Thyroid gland (tissue), 4 donors: Measurements from ENCODE around the gene GMEB2.

Experiments
- POLR2A ChIP-seq, 2 donors: fragments of 450-650 bp; IDR thresholded peaks; one replicate each; pipeline ENCODE4 v1.6.1; 2017; ENCODE audit warnings: antibody characterized with exemption in 2 of 2, mild to moderate bottlenecking in 2 of 2, moderate library complexity in 1 of 2
- TF ChIP-seq, protein P1 (sequence below), 6 experiments: fragments of 200-600 bp in 3 of 6; fragments of 450-650 bp in 3 of 6; sonication (generic) in 3 of 6; IDR thresholded peaks; one replicate each; pipeline ENCODE4 v1.5.1; 2016 to 2019; ENCODE audit warnings: antibody characterized with exemption in 6 of 6, mild to moderate bottlenecking in 2 of 6, inconsistent platforms in 1 of 6, moderate library complexity in 1 of 6

DNA sequence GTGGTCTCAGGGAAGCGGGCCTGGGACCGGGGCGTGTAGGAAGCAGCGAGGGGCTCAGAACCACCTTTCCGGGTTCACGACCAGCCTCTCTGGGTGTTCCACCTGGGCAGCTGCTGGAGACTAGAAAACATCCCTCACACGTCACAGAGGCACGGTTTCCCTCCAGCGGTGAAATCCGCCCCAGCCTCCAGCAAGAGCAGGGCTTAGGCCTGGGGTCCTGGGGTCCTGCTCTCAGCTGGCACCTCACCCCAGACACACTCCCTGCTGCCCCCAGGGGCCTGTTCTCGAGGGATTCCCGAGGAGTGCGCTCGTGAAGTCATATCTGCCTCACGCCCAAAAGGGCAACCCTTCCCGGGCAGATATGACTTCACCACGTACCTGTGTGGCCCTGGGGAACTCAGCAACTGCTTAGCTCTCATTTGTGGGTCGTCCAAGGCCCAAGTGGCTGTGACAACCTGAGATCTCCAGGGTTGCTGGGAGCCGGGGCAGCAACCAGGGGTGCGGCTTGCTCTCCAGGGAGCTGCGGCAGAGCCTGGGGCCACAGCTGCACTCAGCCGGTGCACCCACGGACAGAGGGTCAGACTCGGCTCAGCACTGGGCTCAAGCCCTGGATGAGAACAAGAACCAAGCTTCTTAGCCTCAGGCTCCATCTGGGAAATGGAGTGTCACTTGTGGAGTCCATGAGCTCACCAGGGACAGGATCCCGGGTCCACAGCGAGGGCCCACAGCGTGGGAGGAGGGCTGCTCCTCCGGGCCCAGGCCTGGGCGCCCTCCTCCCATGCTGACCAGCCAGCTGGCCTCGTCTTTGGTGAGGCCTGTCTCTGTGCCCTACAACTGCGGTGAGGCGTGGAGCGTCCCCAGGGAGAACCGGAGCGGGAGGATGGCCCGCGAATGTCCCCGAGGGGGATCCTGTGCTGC is 72.3 kb downstream of the GMEB2 start:
- TF ChIP-seq, protein P1, sequence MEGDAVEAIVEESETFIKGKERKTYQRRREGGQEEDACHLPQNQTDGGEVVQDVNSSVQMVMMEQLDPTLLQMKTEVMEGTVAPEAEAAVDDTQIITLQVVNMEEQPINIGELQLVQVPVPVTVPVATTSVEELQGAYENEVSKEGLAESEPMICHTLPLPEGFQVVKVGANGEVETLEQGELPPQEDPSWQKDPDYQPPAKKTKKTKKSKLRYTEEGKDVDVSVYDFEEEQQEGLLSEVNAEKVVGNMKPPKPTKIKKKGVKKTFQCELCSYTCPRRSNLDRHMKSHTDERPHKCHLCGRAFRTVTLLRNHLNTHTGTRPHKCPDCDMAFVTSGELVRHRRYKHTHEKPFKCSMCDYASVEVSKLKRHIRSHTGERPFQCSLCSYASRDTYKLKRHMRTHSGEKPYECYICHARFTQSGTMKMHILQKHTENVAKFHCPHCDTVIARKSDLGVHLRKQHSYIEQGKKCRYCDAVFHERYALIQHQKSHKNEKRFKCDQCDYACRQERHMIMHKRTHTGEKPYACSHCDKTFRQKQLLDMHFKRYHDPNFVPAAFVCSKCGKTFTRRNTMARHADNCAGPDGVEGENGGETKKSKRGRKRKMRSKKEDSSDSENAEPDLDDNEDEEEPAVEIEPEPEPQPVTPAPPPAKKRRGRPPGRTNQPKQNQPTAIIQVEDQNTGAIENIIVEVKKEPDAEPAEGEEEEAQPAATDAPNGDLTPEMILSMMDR (IDR thresholded peaks at IDR 0.05): no peak
- TF ChIP-seq POLR2A (IDR thresholded peaks at IDR 0.05): no peak
